ENCODE measurements around the gene RASSF5.

RASSF5 gene

GRCh38 chr1:206566999-206567398 is 59.7 kb downstream of the RASSF5 start:
- no peak for DNase-seq (ENCODE audit: low read depth, low spot score)
- Histone ChIP-seq H3K27ac (no peak overlapping the region), H3K36me3 (ENCODE audit: insufficient read depth, low read length) (no peaks in the 10 kb centered on the region), H3K9me3 (ENCODE audit: low read depth, low read length) (no peaks in the 10 kb centered on the region), H3K4me3 (no peak overlapping the region), H3K9ac (ENCODE audit: insufficient read length) (no peak overlapping the region)
- no peak for TF ChIP-seq POLR2AphosphoS5 (IDR thresholded peaks at IDR 0.05; ENCODE audit: borderline replicate concordance, low read depth, low read length)
- TF ChIP-seq EZH2 (IDR thresholded peaks at IDR 0.05): no peak
- no peak for TF ChIP-seq FOXP2 (optimal IDR thresholded peaks at IDR 0.05; ENCODE audit: control extremely low read depth, extremely low read length, insufficient read depth)

GRCh38 chr1:206568256-206568655 is 60.9 kb downstream of the RASSF5 start:
- no peaks in the 10 kb centered on the region for H3K9me3 ChIP-seq (ENCODE audit: low read depth, low read length)
- no peak overlapping the region for H3K27ac ChIP-seq
- no peak overlapping the region for H3K9ac ChIP-seq (ENCODE audit: insufficient read length)
- TF ChIP-seq EZH2 (IDR thresholded peaks at IDR 0.05) (no peak), POLR2AphosphoS5 (IDR thresholded peaks at IDR 0.05; ENCODE audit: borderline replicate concordance, low read depth, low read length) (no peak), FOXP2 (optimal IDR thresholded peaks at IDR 0.05; ENCODE audit: control extremely low read depth, extremely low read length, insufficient read depth) (no peak)
- no peak overlapping the region for H3K4me3 ChIP-seq
- DNase-seq (ENCODE audit: low read depth, low spot score): no peak
- no peaks in the 10 kb centered on the region for H3K36me3 ChIP-seq (ENCODE audit: insufficient read depth, low read length)

- Histone ChIP-seq H3K27ac (no peak overlapping the region), H3K4me3 (no peak overlapping the region), H3K9ac (ENCODE audit: insufficient read length) (no peak overlapping the region), H3K9me3 (ENCODE audit: low read depth, low read length) (no peaks in the 10 kb centered on the region), H3K36me3 (ENCODE audit: insufficient read depth, low read length) (no peaks in the 10 kb centered on the region)
- DNase-seq (ENCODE audit: low read depth, low spot score): no peak
- no peak for TF ChIP-seq POLR2AphosphoS5 (IDR thresholded peaks at IDR 0.05; ENCODE audit: borderline replicate concordance, low read depth, low read length)
These were observed 61.5 kb downstream of the RASSF5 start for GRCh38 chr1:206568779-206569352.

- Histone ChIP-seq H3K36me3 (ENCODE audit: insufficient read depth, low read length) (no peaks in the 10 kb centered on the region), H3K9me3 (ENCODE audit: low read depth, low read length) (no peaks in the 10 kb centered on the region), H3K4me3 (no peak overlapping the region), H3K27ac (no peak overlapping the region), H3K9ac (ENCODE audit: insufficient read length) (no peak overlapping the region)
- no peak for DNase-seq (ENCODE audit: low read depth, low spot score)
- TF ChIP-seq EZH2 (IDR thresholded peaks at IDR 0.05): no peak
- TF ChIP-seq FOXP2 (optimal IDR thresholded peaks at IDR 0.05; ENCODE audit: control extremely low read depth, extremely low read length, insufficient read depth): no peak
- TF ChIP-seq POLR2AphosphoS5 (IDR thresholded peaks at IDR 0.05; ENCODE audit: borderline replicate concordance, low read depth, low read length): no peak
These were observed 62.2 kb downstream of the RASSF5 start for GRCh38 chr1:206569556-206569955.

- H3K9ac ChIP-seq (ENCODE audit: insufficient read length): no peak overlapping the region
- TF ChIP-seq FOXP2 (optimal IDR thresholded peaks at IDR 0.05; ENCODE audit: control extremely low read depth, extremely low read length, insufficient read depth) (no peak), POLR2AphosphoS5 (IDR thresholded peaks at IDR 0.05; ENCODE audit: borderline replicate concordance, low read depth, low read length) (no peak), EZH2 (IDR thresholded peaks at IDR 0.05) (no peak)
- no peak for DNase-seq (ENCODE audit: low read depth, low spot score)
These were observed 63.2 kb downstream of the RASSF5 start for GRCh38 chr1:206570529-206570928.

GRCh38 chr1:206572835-206573234 is 65.5 kb downstream of the RASSF5 start:
- no peak overlapping the region for H3K27ac ChIP-seq

More at GRCh38 chr1:206570529-206570928, 63.2 kb downstream of the RASSF5 start:
- Histone ChIP-seq H3K4me3 (no peak overlapping the region), H3K36me3 (ENCODE audit: insufficient read depth, low read length) (no peaks in the 10 kb centered on the region), H3K27ac (no peak overlapping the region), H3K9me3 (ENCODE audit: low read depth, low read length) (no peaks in the 10 kb centered on the region)

GRCh38 chr1:206573319-206573718 is 66.0 kb downstream of the RASSF5 start:
- TF ChIP-seq EZH2 (IDR thresholded peaks at IDR 0.05) (no peak), POLR2AphosphoS5 (IDR thresholded peaks at IDR 0.05; ENCODE audit: borderline replicate concordance, low read depth, low read length) (no peak), FOXP2 (optimal IDR thresholded peaks at IDR 0.05; ENCODE audit: control extremely low read depth, extremely low read length, insufficient read depth) (no peak)
- H3K4me3 ChIP-seq: no peak overlapping the region
- DNase-seq (ENCODE audit: low read depth, low spot score): no peak
- no peak overlapping the region for H3K9ac ChIP-seq (ENCODE audit: insufficient read length)
- no peaks in the 10 kb centered on the region for H3K9me3 ChIP-seq (ENCODE audit: low read depth, low read length)
- H3K27ac ChIP-seq: no peak overlapping the region
- H3K36me3 ChIP-seq (ENCODE audit: insufficient read depth, low read length): no peaks in the 10 kb centered on the region

More at GRCh38 chr1:206572835-206573234, 65.5 kb downstream of the RASSF5 start:
- H3K9me3 ChIP-seq (ENCODE audit: low read depth, low read length): no peaks in the 10 kb centered on the region
- TF ChIP-seq EZH2 (IDR thresholded peaks at IDR 0.05) (no peak), FOXP2 (optimal IDR thresholded peaks at IDR 0.05; ENCODE audit: control extremely low read depth, extremely low read length, insufficient read depth) (no peak), POLR2AphosphoS5 (IDR thresholded peaks at IDR 0.05; ENCODE audit: borderline replicate concordance, low read depth, low read length) (no peak)
- no peaks in the 10 kb centered on the region for H3K36me3 ChIP-seq (ENCODE audit: insufficient read depth, low read length)
- DNase-seq (ENCODE audit: low read depth, low spot score): no peak
- H3K9ac ChIP-seq (ENCODE audit: insufficient read length): no peak overlapping the region
- no peak overlapping the region for H3K4me3 ChIP-seq

GRCh38 chr1:206573762-206574161 is 66.4 kb downstream of the RASSF5 start:
- H3K4me3 ChIP-seq: no peak overlapping the region
- DNase-seq (ENCODE audit: low read depth, low spot score): no peak
- H3K9ac ChIP-seq (ENCODE audit: insufficient read length): no peak overlapping the region
- TF ChIP-seq POLR2AphosphoS5 (IDR thresholded peaks at IDR 0.05; ENCODE audit: borderline replicate concordance, low read depth, low read length) (no peak), EZH2 (IDR thresholded peaks at IDR 0.05) (no peak), FOXP2 (optimal IDR thresholded peaks at IDR 0.05; ENCODE audit: control extremely low read depth, extremely low read length, insufficient read depth) (no peak)
- H3K36me3 ChIP-seq (ENCODE audit: insufficient read depth, low read length): no peaks in the 10 kb centered on the region
- H3K9me3 ChIP-seq (ENCODE audit: low read depth, low read length): no peaks in the 10 kb centered on the region
- no peak overlapping the region for H3K27ac ChIP-seq

Measured in SK-N-MC (cell line).